Measurements from ENCODE around the gene FKBP2.

GRCh38 chr11:64231546-64231945 is 9.3 kb upstream of the FKBP2 start:
- TF ChIP-seq CTCF (IDR thresholded peaks at IDR 0.05; ENCODE audit: insufficient read depth, low read length) (no peak), POLR2AphosphoS5 (IDR thresholded peaks at IDR 0.05; ENCODE audit: low read depth) (no peak)
